Colonic mucosa (tissue), 4 donors: ENCODE measurements around the gene WNT1. TPM values are rescaled to one million over a fixed set of nuclear protein-coding genes. Genes with fewer than 3 reads are reported as not detected.

Experiments
- DNase-seq: peaks from one replicate; pipeline ENCODE4 v3.0.0-alpha.2; 2020
- H3K27ac ChIP-seq: fragments of 200-600 bp; one replicate; pipeline ENCODE4 v1.8.0; 2021
- H3K27me3 ChIP-seq: fragments of 200-600 bp; one replicate; pipeline ENCODE4 v1.8.0; 2021
- H3K36me3 ChIP-seq: fragments of 200-600 bp; one replicate; pipeline ENCODE4 v1.8.0; 2021
- H3K4me1 ChIP-seq: fragments of 200-600 bp; one replicate; pipeline ENCODE4 v1.8.0; 2021; ENCODE audit warnings: mild to moderate bottlenecking
- H3K4me3 ChIP-seq: fragments of 200-600 bp; one replicate; pipeline ENCODE4 v1.8.0; 2021
- H3K9ac ChIP-seq, 2 donors: one replicate each; pipeline ENCODE4 v1.7.0; 2013; ENCODE audit warnings: control low read depth in 2 of 2, low read depth in 2 of 2, low read length in 2 of 2
- H3K9me3 ChIP-seq: fragments of 200-600 bp; one replicate; pipeline ENCODE4 v1.8.0; 2021
- CTCF ChIP-seq: fragments of 200-600 bp; IDR thresholded peaks from one replicate; pipeline ENCODE4 v1.8.0; 2022; ENCODE audit warnings: antibody characterized with exemption, mild to moderate bottlenecking
- intact Hi-C: fragments of 100-400 bp; cut with DNase I; formaldehyde crosslinking; loops from one replicate; pipeline ENCODE4 v1.14.1; 2022
- total RNA-seq, 2 donors: library from RNA; stranded (reverse); fragmentation: NEBNext Ultra II Directional in 1 of 2; extraction: Animal tissue kit (Norgen Biotek cat#: 25700) in 1 of 2; gene quantifications; one replicate each; pipeline ENCODE4 v1.2.1, GENCODE V29; 2021
- donor health status: healthy.
- donor health status: DM: no; HTN: no; CAD: no.
- donor health status: DM: no; HTN: no; CAD: no.

Gene WNT1
- total RNA-seq, 2 donors from 2014 or later: not detected

DNA sequence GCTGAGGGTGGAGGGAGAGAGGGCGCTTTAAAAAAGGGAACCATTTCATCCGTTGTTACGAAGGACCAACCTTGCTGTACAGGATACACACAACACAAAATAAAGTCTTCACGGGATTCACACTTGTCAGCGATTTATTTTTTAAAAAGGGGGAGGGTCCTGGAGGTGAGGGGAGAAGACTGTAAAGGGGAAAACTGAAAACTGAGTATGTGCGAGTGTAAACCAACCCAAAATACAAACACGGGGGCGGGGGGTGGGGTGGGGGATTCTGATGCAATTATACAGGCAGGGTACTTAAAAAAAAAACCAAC is 41.0 kb downstream of the WNT1 start:
- no peaks in the 10 kb centered on the region for H3K27me3 ChIP-seq
- H3K4me3 ChIP-seq: peak overlapping the region; percentile 78
- peak overlapping the region; percentile 91 for H3K27ac ChIP-seq
- H3K4me1 ChIP-seq: peaks cover 5% of the 10 kb centered on the region
- no peak for TF ChIP-seq CTCF
- H3K36me3 ChIP-seq: peaks cover 4% of the 10 kb centered on the region
- no peaks in the 10 kb centered on the region for H3K9me3 ChIP-seq
- H3K9ac ChIP-seq: peak overlapping the region; percentile 66 to 93
- no peak for DNase-seq
- intact Hi-C loops: no loop called here

- DNase-seq: no peak
- peak overlapping the region; percentile 91 for H3K27ac ChIP-seq
- H3K36me3 ChIP-seq: peaks cover 4% of the 10 kb centered on the region
- no peak for TF ChIP-seq CTCF
- no peak overlapping the region for H3K9ac ChIP-seq
- intact Hi-C loops: no loop called here
- peaks cover 5% of the 10 kb centered on the region for H3K4me1 ChIP-seq
- H3K27me3 ChIP-seq: no peaks in the 10 kb centered on the region
- H3K9me3 ChIP-seq: no peaks in the 10 kb centered on the region
- no peak overlapping the region for H3K4me3 ChIP-seq
These were observed 41.6 kb downstream of the WNT1 start for GRCh38 chr12:49019443-49020324.

DNA sequence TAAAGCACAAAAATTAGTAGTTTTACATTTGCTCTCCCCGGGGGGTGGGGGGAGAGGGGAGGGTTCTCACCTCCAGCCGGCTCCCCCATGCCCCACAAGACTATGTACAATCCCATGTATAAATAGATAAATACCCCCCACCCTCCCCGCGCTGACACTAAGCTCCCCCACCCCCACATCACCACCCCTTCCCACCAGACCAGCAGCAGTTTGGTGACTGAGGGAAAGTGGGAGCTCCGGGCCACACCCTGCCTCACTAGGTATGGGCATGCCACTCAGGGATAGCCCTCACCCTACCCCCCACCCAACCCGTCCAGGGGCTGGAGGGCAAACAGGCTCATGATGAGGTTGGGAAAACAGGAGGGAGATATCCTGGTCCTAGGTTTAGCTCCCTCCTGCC is 42.3 kb downstream of the WNT1 start:
- no peak for DNase-seq
- peaks cover 5% of the 10 kb centered on the region for H3K4me1 ChIP-seq
- H3K36me3 ChIP-seq: peaks cover 11% of the 10 kb centered on the region
- no peaks in the 10 kb centered on the region for H3K27me3 ChIP-seq
- H3K27ac ChIP-seq: no peak overlapping the region
- intact Hi-C loops: no loop called here
- no peaks in the 10 kb centered on the region for H3K9me3 ChIP-seq
- no peak for TF ChIP-seq CTCF
- no peak overlapping the region for H3K4me3 ChIP-seq
- no peak overlapping the region for H3K9ac ChIP-seq

- Histone ChIP-seq H3K27ac (no peak overlapping the region), H3K27me3 (no peaks in the 10 kb centered on the region), H3K9me3 (no peaks in the 10 kb centered on the region), H3K9ac (no peak overlapping the region), H3K4me1 (peaks cover 5% of the 10 kb centered on the region), H3K4me3 (no peak overlapping the region), H3K36me3 (peaks cover 19% of the 10 kb centered on the region)
- TF ChIP-seq CTCF: no peak
- no peak for DNase-seq
- intact Hi-C loops: no loop called here
These were observed 43.3 kb downstream of the WNT1 start for GRCh38 chr12:49021292-49021915.

DNA sequence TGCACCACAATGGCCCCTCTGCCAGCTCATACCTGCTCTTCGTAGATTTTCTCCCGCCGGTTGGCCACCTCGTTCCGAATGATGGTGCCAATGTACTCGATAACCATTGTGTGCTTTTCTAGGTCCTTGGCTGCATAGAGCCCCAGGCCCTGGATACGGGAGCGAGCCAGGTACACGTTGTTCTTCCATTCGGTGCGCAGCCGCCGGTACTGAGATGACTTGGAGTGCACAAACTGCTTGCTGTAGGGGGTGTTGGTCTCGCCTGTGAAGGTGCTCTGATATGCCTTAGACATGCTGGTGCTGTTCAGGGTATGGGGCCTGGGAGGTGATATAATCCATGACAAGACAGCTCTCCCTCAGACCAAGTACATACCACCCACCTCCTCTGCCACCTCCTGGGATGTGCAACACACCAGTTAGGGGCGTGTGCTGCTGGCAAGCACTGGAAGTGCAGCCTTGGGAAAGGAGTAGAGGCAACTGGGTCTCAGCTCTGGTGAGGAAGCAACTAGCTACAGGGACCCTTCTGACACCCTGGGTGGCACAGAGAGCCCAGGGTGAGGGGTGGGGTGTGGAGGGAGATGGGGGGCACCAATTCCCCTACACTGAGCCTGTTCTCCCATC is 44.5 kb downstream of the WNT1 start:
- Histone ChIP-seq H3K27ac (no peak overlapping the region), H3K36me3 (peaks cover 20% of the 10 kb centered on the region), H3K27me3 (no peaks in the 10 kb centered on the region), H3K9me3 (no peaks in the 10 kb centered on the region), H3K9ac (no peak overlapping the region), H3K4me1 (peaks cover 1% of the 10 kb centered on the region), H3K4me3 (no peak overlapping the region)
- no peak for DNase-seq
- intact Hi-C loops: no loop called here
- TF ChIP-seq CTCF: no peak
